Osteoblast (primary cell): ENCODE measurements around the gene MEOX2. TPM values are rescaled to one million over a fixed set of nuclear protein-coding genes. Genes with fewer than 3 reads are reported as not detected.

Experiments used
- DNase-seq: peaks from one replicate; pipeline ENCODE4 v3.0.0; 2011; ENCODE audit warnings: low spot score, mixed read lengths; ENCODE audit not compliant: insufficient read length; ENCODE audit errors: missing footprints
- H2AFZ ChIP-seq: 2 replicates; pipeline ENCODE4 v1.6.0; 2011; ENCODE audit warnings: mild to moderate bottlenecking, low read length
- H3K27ac ChIP-seq: 2 replicates; pipeline ENCODE4 v1.5.1; 2011; ENCODE audit warnings: mild to moderate bottlenecking, low read depth, low read length, moderate library complexity
- H3K27me3 ChIP-seq: 2 replicates; pipeline ENCODE4 v1.6.0; 2012; ENCODE audit warnings: mild to moderate bottlenecking, control low read depth, inconsistent platforms, low read length, moderate library complexity; ENCODE audit not compliant: insufficient read depth
- H3K36me3 ChIP-seq: 2 replicates; pipeline ENCODE4 v1.5.1; 2011; ENCODE audit warnings: mild to moderate bottlenecking, low read length, control low read depth, moderate library complexity; ENCODE audit not compliant: insufficient read depth
- H3K4me1 ChIP-seq: 2 replicates; pipeline ENCODE4 v1.5.1; 2011; ENCODE audit warnings: mild to moderate bottlenecking, low read length, control low read depth, moderate library complexity; ENCODE audit not compliant: insufficient read depth
- H3K4me2 ChIP-seq: 2 replicates; pipeline ENCODE4 v1.6.0; 2011; ENCODE audit warnings: mild to moderate bottlenecking, low read length; ENCODE audit not compliant: insufficient read depth
- H3K4me3 ChIP-seq: fragments of 200-600 bp; sonication (generic); 3 replicates; pipeline ENCODE4 v1.5.1; 2012; ENCODE audit warnings: mild to moderate bottlenecking, low read length, inconsistent platforms; ENCODE audit not compliant: insufficient read depth
- H3K79me2 ChIP-seq: 2 replicates; pipeline ENCODE4 v1.6.0; 2012; ENCODE audit warnings: mild to moderate bottlenecking, low read length, control low read depth, inconsistent platforms; ENCODE audit not compliant: insufficient read depth
- H3K9me3 ChIP-seq: 2 replicates; pipeline ENCODE4 v1.5.1; 2011; ENCODE audit warnings: low read depth, low read length, control low read depth
- H4K20me1 ChIP-seq: 2 replicates; pipeline ENCODE4 v1.6.0; 2012; ENCODE audit warnings: mild to moderate bottlenecking, low read length, control low read depth; ENCODE audit not compliant: insufficient read depth
- CTCF ChIP-seq: IDR thresholded peaks from 2 replicates; pipeline ENCODE4 v1.5.1; 2011; ENCODE audit warnings: mild to moderate bottlenecking, low read depth, low read length, moderate library complexity; ENCODE audit errors: extremely low read depth
- total RNA-seq: library from RNA; depleted of rRNA; stranded (reverse); fragments of >200 nt; gene quantifications from 2 replicates; pipeline ENCODE4 v1.2.3, GENCODE V29; 2012

The MEOX2 gene
- total RNA-seq, 1 donor, result 4.7 TPM

GRCh38 chr7:15571301-15571878, 115.1 kb downstream of the MEOX2 start:
- Histone ChIP-seq H3K27ac (no peak overlapping the region), H3K4me1 (peaks cover 7% of the 10 kb centered on the region), H4K20me1 (no peaks in the 10 kb centered on the region), H3K4me3 (no peak overlapping the region), H3K9me3 (no peaks in the 10 kb centered on the region), H3K79me2 (no peaks in the 10 kb centered on the region), H3K36me3 (no peaks in the 10 kb centered on the region), H3K4me2 (peak overlapping the region; percentile 41), H3K27me3 (no peaks in the 10 kb centered on the region), H2AFZ (no peak overlapping the region)
- no peak for TF ChIP-seq CTCF
- DNase-seq, result no peak

- no peak overlapping the region for H3K4me2 ChIP-seq
- H3K27me3 ChIP-seq, result no peaks in the 10 kb centered on the region
- no peaks in the 10 kb centered on the region for H3K79me2 ChIP-seq
- H3K9me3 ChIP-seq, result no peaks in the 10 kb centered on the region
- TF ChIP-seq CTCF, result no peak
- no peak overlapping the region for H3K4me3 ChIP-seq
- DNase-seq, result no peak
- no peak overlapping the region for H3K27ac ChIP-seq
- H2AFZ ChIP-seq, result no peak overlapping the region
- H3K36me3 ChIP-seq, result no peaks in the 10 kb centered on the region
- H3K4me1 ChIP-seq, result peaks cover 7% of the 10 kb centered on the region
- no peaks in the 10 kb centered on the region for H4K20me1 ChIP-seq
These were observed 118.8 kb downstream of the MEOX2 start for GRCh38 chr7:15567652-15568051.

GRCh38 chr7:15567036-15567435, 119.4 kb downstream of the MEOX2 start:
- no peaks in the 10 kb centered on the region for H3K9me3 ChIP-seq
- no peak for DNase-seq
- H3K36me3 ChIP-seq, result no peaks in the 10 kb centered on the region
- no peaks in the 10 kb centered on the region for H3K27me3 ChIP-seq
- TF ChIP-seq CTCF, result no peak
- no peak overlapping the region for H3K4me3 ChIP-seq
- H4K20me1 ChIP-seq, result no peaks in the 10 kb centered on the region
- H3K79me2 ChIP-seq, result no peaks in the 10 kb centered on the region
- H3K4me1 ChIP-seq, result peaks cover 10% of the 10 kb centered on the region
- no peak overlapping the region for H3K4me2 ChIP-seq
- H2AFZ ChIP-seq, result no peak overlapping the region
- no peak overlapping the region for H3K27ac ChIP-seq

GRCh38 chr7:15566476-15566875, 120.0 kb downstream of the MEOX2 start:
- TF ChIP-seq CTCF, result no peak
- no peaks in the 10 kb centered on the region for H3K9me3 ChIP-seq

More at GRCh38 chr7:15566476-15566875, 120.0 kb downstream of the MEOX2 start:
- no peak for DNase-seq
- no peaks in the 10 kb centered on the region for H3K27me3 ChIP-seq
- no peak overlapping the region for H3K4me3 ChIP-seq
- no peak overlapping the region for H2AFZ ChIP-seq
- no peak overlapping the region for H3K4me2 ChIP-seq
- peaks cover 9% of the 10 kb centered on the region for H3K4me1 ChIP-seq
- no peaks in the 10 kb centered on the region for H4K20me1 ChIP-seq
- no peaks in the 10 kb centered on the region for H3K79me2 ChIP-seq
- H3K27ac ChIP-seq, result no peak overlapping the region
- no peaks in the 10 kb centered on the region for H3K36me3 ChIP-seq
